ENCODE results near the gene B4GALNT3.
"Not testable (repeated sequence)": the region's sequence is repeated elsewhere in the genome, so short reads cannot be mapped to it uniquely, and the experiment has no call there.

Gene B4GALNT3

DNA sequence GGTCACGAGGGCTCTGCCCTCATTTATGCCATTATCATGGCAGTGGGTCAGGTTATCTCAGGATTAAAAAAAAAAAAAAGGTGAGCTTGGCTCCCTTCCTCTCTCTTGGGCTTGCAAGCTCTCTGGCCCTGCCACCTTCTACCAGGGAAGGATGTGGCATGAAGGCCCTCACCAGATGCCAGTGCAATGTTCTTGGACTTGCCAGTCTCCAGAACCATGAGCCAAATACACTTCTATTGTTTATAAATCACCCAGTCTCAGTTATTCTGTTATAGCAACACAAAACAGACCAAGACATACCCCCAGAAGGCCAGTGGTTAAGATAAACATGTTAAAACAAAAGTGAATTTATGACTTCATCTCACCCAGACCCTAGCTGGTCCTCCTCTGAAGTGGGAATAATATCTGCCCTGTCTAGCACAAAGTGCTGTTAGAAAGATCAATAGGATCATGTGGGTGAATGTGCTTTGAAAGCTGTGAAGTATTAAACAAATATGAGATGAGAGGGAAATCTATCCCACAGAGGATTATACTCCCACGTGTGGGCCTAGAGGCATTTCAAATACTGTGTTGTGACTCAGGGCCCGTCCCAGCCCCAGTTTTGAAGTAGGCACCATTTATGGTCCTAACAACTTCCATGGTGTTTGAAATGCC lies 114.9 kb downstream of the B4GALNT3 start:
- DNase-seq (ENCODE audit: low read depth, low spot score): no peak

DNA sequence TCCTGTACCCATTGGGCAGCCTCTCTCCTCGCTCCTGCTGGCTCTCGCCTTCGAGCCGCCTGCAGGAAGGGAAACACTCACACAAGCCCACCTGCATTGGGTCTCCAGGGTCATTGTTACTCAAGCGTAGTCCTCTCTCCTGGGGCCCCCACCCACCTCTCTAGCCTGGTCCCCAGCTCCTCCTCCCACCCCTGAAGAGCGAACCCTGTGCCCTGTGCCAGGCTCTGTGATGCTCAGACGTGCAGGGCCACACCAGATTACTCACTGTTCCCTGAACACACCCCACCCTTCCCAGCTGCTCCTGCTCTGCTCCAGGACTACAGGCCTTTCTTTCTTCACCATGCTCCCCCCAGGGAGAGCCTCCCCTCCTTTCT lies 115.4 kb downstream of the B4GALNT3 start:
- no peak for DNase-seq (ENCODE audit: low read depth, low spot score)

DNA sequence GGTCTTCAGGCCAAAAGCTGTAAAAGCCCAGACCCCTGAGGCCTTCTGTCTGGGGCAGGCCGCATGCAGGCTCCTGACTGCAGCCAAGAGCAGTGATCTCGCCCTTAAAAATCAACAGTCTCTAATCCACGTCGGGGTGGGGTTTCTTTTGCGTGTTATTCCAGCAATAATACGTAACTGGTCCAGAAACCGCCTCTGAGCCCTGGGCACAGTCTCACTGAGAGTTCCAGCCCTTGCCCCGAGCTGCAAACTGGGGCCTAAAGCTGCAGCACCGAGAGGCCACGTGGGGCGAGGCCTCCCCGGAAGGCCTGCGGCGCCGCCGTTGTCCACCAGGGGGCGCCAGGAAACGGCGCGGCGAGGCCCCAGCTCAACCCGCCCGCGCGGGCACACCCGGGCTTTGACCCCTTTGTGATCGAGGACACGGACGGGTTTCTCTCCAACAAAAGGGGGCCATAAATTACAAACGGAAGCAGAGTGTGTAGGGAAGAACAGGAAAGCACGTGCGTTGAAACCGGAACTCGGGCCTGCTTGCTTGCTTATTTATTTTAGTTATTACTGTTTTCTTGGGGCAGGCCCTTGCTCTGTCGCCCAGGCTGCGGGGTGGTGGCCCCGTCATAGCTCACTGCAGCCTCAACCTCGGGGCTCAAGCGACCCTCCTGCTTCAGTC lies 116.3 kb downstream of the B4GALNT3 start:
- peak; percentile 28 for DNase-seq (ENCODE audit: low read depth, low spot score)

DNA sequence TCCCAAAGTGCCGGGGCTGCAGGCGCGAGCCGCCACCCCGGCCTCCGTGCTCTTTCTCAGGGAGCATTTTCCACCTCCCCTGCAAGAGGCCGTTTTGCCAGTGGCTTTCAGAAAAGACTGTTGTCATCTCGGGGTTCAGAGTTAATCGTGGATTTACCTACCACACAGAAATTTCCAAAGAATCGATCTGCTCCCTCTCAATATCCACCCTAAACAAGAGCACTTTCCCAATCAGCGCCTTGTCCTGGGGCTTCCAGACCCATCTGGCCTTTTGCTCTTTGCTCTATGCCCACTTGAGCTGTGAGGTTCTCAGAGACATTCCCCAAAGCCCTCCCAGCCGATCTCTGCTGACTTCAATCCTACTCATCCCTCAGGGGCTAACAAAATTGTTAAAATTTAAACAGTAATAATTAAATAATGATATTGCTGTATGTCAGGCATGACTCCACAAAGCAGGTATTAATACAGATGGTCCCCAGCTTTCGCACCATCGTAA lies 116.9 kb downstream of the B4GALNT3 start:
- no peak for DNase-seq (ENCODE audit: low read depth, low spot score)

DNA sequence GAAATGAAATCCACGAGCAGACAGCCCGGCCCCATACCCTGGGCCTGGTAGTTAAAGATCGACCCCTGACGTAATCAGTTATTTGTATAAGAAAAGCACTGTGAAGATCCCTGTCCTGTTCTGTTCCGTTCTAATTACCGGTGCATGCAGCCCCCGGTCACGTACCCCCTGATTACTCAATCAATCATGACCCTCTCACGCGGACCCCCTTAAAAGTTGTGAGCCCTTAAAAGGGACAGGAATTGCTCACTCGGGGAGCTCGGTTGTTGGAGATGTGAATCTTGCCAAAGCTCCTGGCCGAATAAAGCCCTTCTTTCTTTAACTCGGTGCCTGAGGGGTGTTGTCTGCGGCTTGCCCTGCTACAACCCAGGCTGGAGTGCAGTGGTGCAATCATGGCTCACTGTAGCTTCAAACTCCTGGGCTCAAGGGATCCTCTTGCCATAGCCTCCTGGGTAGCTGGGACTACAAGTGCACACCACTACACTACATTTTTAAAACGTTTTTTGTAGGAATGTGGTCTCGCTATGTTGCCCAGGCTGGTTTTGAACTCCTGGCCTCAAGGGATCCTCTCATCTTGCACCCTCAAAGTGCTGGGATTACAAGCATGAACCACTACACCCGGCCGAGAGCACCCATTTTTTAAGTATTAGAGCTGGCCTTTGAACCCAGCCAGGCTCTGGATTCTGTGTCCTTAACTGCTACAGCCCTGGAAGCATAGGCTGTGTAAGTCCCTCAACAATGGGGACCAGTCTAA lies 118.4 kb downstream of the B4GALNT3 start:
- not testable (repeated sequence) for DNase-seq (ENCODE audit: low read depth, low spot score)

DNA sequence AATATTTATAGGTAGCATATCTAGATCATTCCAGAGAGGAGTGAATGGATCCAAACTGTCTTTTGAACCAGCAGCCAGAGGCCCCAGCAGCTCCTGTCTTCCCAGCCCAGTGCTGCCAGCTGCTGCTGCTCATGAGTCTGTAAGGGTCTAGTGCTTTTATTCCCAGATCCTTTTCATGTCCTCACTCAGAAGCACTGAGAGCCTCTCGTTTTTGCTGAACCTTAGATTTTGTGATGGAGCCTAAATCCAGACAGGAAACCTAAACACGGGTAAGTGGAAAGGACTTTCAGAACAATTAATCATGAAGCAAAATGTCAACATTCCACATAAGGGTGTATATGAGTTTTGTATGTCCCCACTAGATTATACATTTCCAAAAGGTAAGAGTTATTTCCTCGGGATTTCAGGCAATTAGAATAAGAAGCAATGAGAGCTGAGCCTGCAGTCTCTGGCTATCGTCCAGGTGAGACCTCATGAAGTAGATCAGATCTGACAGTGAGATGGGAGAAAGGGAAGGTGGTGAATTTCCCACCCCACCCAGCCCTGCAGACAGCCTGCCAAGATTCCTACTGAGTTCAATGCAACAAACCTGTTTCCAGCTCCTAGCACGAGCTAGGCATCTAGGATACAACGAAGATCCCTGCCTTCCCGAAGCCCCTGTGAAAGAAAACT lies 119.1 kb downstream of the B4GALNT3 start:
- DNase-seq (ENCODE audit: low read depth, low spot score): no peak

DNA sequence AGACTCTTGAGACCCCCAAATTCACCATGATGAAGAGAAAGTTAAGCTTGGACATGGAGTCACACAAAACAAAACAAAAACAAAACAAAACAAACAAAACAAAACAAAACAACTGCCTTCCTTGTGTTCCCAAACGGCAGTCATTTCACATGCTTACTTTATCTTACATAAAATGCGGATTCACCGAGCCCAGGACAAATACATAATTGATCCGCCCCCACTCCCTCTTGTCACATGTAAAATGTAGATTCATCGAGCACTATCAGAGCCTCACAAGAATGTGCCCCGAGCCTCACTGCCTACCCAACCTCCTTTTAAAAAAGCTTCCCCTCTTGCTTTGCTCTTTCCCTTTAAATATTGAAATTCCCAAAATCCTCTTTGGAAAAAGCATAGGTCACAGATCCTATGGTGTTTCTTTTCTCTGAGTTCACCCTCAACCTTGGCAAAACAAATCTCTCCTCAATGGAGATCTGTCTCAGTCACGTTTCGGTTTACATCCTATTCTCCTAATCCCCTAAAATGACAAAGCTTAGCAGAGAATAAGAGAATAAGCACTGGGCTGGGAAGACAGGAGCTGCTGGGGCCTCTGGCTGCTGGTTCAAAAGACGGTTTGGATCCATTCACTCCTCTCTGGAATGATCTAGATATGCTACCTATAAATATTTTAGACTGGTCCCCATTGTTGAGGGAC lies 119.8 kb downstream of the B4GALNT3 start:
- DNase-seq (ENCODE audit: low read depth, low spot score): no peak

DNA sequence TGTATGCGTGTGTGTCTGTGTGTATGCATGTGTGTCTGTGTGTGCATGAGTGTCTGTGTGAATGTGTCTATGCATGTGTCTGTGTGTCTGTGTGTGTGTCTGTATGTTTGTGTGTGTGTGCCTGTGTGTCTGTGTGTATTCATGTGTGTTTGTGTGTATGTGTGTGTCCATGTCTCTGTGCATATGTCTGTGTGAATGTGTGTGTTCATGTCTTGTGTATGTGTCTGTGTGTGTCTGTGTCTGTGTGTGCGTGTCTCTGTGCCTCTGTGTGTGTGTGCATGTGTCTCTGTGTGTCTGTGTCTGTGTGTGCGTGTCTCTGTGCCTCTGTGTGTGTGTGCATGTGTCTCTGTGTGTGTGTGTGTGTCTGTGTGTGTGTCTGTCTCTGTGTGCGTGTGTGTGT lies 121.1 kb downstream of the B4GALNT3 start:
- DNase-seq (ENCODE audit: low read depth, low spot score): no peak

DNA sequence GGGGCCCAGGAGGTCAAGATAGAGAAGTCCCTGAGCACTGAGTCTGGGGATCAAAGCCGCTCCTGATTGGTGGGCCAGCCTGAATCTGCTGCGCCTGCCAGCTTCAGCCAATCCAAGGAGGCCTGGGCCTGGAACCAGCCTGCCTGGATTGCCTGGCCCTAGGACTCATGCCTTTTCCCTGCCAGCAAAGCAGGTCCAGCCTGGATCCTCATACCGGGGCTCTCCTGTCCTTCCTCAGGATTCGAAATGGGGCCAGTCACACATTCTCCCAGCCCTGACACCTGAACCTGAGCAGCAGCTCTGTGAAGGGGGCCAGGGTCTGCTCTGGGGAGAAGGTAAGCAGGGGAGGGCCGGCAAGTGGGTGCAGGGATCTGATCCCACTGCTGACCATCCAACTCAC lies 121.6 kb downstream of the B4GALNT3 start:
- no peak for DNase-seq (ENCODE audit: low read depth, low spot score)

DNA sequence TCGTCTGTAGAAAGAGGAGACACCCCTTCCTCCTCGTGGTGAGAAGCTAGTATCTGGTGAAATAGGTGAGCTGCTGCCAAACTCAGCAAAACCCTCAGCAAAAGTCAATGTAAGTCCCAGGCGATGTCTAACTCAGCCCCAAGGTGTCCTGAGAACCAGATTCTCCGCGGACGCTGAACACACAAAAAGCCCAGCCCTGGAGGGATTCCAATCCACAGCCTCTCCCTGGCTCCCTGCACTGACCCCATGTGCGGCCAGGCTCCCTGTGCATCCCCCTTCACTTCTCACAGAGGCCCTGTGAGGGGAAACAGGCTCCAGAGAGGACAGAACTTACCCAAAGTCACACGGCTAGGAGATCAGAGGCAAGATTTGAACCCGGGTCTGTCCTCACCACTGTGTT lies 122.0 kb downstream of the B4GALNT3 start:
- no peak for DNase-seq (ENCODE audit: low read depth, low spot score)

DNA sequence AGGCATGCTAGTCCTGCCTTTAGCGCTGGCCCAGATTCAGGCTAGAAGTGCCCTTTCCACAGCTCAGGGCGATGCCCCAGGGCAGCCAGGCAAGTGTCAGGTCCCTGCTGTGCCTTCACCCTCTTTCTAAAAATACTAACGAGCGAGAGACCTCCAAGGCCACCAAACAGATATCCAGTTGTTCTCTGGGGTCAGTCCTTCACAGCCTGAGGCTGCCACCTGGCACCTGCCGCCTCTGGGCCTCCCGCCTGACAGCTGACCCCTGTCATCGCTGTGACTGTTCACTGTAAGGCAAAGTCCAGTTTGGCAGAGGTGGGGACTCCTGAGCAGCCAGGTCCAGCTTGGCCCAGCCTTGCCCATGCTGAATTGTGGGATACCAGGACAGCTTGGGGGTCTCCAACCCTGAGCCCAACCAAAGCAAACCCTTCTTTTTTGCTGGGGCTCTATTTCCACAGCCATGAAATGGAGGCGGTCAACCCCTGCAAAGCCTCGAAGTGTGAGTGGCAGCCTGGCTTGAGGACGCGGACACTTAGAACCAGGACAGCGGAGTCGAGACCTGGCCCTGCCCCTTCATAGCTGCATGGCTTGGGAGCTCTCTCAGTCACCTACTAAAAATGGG lies 123.6 kb downstream of the B4GALNT3 start:
- no peak for DNase-seq (ENCODE audit: low read depth, low spot score)

DNA sequence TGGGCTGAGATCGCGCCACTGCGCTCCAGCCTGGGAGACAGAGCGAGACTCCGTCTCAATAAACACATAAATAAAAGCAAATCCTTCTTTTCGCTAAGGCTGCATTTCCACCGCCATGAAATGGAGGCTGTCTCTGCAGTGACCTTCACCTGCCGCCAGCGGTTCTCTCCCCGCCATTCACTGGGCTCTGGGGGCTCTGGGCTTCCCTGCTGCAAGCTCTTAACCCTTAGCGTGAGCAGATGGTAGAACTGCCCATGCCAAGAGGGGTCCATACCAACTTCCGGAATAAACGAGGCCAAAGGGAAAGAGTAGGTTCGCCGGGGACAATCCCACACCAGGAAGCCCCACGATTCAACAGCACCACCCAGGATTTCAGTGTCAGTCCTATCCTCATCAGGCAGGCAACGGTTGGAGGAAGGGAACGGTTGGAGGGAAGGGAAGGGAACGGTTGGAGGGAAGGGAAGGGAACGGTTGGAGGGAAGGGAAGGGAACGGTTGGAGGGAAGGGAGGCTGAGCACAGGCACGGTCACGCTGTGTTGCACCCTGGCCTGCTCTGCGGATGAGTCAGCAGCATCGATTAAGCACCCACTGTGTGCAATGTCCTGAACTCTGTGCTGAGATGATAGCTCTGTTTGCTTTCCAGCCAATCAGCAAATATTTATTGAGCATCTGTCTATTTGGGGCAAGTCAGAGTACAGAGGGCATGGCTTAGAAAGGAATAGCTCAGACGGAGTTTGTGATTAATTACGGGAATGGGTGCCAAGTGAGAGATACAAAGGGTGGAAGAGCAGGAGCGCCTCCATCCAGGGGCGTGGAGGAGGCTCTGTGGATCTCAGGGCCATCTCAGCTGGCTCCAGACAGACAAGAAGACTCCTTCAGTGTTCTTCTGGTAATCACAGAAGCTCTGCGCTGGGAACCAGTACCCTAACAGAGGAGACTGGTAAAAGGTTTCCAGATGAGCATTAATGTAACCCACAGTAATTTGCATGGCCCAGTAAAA lies 125.6 kb downstream of the B4GALNT3 start:
- DNase-seq (ENCODE audit: low read depth, low spot score): no peak

DNA sequence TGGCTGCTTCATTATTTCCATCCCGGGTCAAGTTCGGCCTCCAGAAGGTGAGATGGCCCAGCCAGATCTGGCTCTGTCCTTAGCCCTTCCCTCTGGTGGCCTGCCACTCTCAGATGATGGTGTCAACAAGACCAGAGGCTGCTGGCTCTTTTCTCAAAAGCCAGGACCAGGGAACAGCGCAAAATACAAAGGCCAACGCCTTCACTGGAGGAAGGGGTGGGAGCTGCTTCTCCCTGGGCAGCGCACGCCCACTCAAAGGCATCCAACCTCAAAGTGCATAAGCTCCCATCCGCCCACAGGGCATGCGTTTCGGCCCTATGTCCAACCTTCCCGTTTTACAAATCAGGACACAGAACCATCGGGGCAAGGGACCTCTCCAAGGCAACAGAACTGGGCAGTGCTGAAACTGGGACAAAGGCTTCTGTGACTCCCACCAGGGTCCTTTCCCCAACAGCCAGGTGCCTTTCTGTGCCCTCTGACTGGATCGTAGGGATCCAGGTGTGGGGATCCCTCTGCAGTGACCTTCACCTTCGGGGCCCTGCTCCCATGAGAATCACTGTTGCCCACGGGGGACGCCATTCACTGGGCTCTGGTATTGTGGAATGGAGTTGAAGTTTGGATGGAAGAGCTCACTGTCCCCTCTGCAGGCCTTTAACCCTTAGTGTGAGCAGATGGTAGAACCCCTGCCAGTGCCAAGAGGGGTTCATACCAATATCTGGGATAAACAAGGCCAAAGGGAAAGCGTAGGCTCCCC lies 126.8 kb downstream of the B4GALNT3 start:
- no peak for DNase-seq (ENCODE audit: low read depth, low spot score)

DNA sequence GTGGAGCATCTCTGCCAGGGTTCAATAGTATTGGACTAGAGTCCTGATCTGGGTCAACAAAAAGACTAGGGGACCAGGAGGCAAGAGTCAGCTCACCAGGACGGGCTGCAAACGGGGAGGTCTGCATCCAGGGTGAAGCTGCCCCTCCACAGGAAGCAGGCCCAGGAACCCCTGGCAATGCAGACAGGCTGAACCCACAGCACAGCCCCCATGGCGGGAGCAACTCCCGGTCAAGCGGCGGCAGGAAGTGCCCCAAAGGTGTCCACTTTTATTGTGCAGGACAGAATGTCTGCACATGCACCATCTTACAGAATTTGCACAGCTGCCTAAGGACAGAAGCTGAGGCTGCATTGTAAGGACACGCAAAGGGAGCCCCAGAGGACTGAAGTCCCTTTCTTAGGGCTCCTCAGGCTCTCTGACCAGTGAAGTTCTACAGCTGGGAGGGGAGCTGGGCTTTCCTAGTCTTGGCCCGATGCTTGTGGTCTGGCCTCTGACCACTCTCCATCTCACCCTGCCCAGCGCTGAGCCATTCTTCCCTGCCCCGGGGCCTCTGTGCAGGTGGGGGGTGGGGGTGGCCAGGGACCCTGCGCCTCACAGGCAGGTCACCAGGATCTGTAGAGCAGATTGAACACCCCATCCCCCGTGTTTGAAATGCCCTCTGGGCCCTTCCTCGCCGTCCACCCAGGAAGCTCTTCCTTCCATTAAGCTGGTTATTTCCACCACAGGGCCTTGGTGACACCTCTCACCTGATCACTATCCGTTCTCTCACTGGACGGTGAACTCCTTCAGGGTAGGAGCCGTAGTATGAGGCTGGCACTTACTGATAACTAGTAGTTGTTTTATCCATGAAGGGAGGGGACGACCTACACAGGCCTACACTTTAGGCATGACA lies 127.6 kb downstream of the B4GALNT3 start:
- DNase-seq (ENCODE audit: low read depth, low spot score): no peak

DNA sequence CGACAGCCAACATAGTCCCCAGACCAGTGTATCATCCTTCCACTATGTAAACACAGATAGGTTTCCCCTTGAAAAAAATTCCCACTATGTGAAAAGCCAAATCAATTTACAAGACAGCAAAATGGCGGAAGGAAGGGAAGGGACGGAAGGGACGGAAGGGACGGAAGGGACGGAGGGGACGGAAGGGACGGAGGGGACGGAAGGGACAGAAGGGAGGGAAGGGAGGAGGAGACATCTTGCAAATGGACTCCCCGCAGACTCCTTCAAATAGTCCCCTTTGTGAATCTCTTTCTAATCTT lies 128.2 kb downstream of the B4GALNT3 start:
- DNase-seq (ENCODE audit: low read depth, low spot score): no peak

DNA sequence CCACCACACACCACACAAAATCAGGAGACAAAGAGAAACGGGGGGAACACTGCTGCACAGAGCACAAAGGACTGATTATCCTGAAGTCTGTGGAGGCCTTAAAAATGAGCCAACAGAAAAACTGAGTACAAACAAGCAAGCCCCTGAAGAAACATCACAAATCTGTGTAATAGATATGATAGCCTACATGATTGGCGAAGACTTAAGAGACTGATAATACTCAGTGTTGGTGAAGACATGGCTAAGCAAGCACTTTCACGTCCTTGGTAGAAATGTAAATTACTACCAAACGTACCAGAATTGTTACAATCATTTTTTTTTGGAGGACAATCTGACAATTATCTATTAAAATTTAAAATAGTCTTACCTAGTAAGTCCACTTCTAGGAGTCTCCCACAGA lies 128.9 kb downstream of the B4GALNT3 start:
- no peak for DNase-seq (ENCODE audit: low read depth, low spot score)

DNA sequence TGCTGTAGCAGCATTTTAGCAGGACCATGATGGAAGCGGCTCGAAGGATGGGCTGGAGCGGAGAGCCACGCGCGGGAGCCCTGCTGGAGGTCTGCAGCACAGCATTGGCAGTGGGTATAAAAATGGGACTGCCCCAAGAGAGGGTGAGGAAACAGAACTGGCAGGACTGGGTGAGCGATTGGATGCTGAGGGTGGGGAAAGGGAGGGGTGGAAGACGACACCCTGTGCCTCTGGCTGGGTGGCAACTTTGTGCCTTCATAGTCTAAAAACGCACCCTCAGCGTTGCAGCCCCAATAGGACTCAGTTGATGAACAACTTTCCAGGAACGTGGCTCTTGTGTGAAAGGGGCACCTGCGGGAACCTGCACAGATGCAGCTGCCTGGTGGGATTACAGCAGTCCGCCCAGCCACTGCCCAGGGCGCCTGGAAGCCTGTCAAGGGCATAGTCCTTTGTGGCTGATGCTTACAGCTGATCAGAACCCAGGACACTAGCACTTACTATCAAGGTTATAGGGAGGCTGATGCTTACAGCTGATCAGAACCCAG lies 130.5 kb downstream of the B4GALNT3 start:
- no peak for DNase-seq (ENCODE audit: low read depth, low spot score)

Measured in iPS DF 19.7 (cell line).